ENCODE results near the gene CACNA2D2. TPM values are rescaled to one million over a fixed set of nuclear protein-coding genes. Genes with fewer than 3 reads are reported as not detected.

Gene CACNA2D2
- total RNA-seq, 1 experiment from 2014 or later, result 0.59 TPM

GRCh38 chr3:50369012-50369670 lies 134.3 kb downstream of the CACNA2D2 start:
- BruUV-seq (replicated peaks), result no TSS peak
- H3K9me3 ChIP-seq (ENCODE audit: control insufficient read depth, insufficient read depth, low read depth, low read length), result no peaks in the 10 kb centered on the region
- ATAC-seq, result no peak
- CTCF ChIA-PET, result interaction anchor here (0.6 kb wide), 1 partner anchor 66 kb away, joined by 4 read pairs; no protein-coding TSS in a partner anchor
- H3K4me1 ChIP-seq (ENCODE audit: control insufficient read depth, insufficient read depth, low read length), result no peaks in the 10 kb centered on the region; the same call in 1 of the 2 replicates
- H3K27me3 ChIP-seq (ENCODE audit: control insufficient read depth, insufficient read depth, low read length), result no peaks in the 10 kb centered on the region
- H3K4me3 ChIP-seq (ENCODE audit: low read depth in 2 of 2, low read length in 2 of 2), result no peak overlapping the region
- POLR2A ChIA-PET, result no interaction called here
- no peak for DNase-seq (ENCODE audit: low read depth, low spot score)
- intact Hi-C loops (cut with micrococcal nuclease; ENCODE audit: unreplicated experiment), result no loop called here
- TF ChIP-seq TCF7L2 (IDR thresholded peaks at IDR 0.05; ENCODE audit: low read depth, low read length) (no peak), CTCF (IDR thresholded peaks at IDR 0.05) (no peak), REST (IDR thresholded peaks at IDR 0.05; ENCODE audit: insufficient read depth in 1 of 2, low read depth in 2 of 2, low read length in 1 of 2) (no peak), SIN3A (IDR thresholded peaks at IDR 0.05; ENCODE audit: borderline replicate concordance, insufficient read depth, low read depth, low read length) (no peak), POLR2AphosphoS5 (IDR thresholded peaks at IDR 0.05; ENCODE audit: low read depth, low read length) (no peak)
- H3K27ac ChIP-seq (ENCODE audit: low read length), result no peak overlapping the region
- in situ Hi-C loops (cut with HindIII; ENCODE audit: low pct_unique_long_range_greater_than_20kb, low sequenced_read_pairs), result no loop called here
- no peaks in the 10 kb centered on the region for H3K36me3 ChIP-seq (ENCODE audit: control insufficient read depth, insufficient read depth, low read length)

DNA sequence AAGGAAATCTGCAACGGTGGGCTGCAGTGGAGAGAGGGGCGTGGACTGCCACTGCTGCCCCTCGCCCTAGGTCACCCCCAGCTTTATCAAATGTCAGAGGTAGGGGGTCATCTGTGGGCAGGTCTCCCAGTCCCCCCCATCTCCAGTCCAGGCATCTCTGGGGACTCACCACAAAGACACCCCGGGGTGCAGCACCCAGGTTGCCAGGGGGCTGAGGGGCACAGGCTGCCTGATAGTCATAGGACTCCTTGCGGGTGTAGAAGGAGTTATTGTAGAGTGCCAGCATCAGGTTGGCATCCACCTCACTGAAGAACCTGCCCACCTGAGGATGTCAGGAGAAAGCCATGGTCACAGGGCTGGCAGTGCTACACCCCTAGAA lies 137.6 kb downstream of the CACNA2D2 start:
- H3K4me3 ChIP-seq (ENCODE audit: low read depth in 2 of 2, low read length in 2 of 2), result peak overlapping the region in 1 of 2 experiments; percentile 58; a peak in 2 of 4 replicates
- H3K9me3 ChIP-seq (ENCODE audit: control insufficient read depth, insufficient read depth, low read depth, low read length), result no peaks in the 10 kb centered on the region
- ATAC-seq, result no peak
- H3K36me3 ChIP-seq (ENCODE audit: control insufficient read depth, insufficient read depth, low read length), result no peaks in the 10 kb centered on the region
- no TSS peak for BruUV-seq (replicated peaks)
- TF ChIP-seq TCF7L2 (IDR thresholded peaks at IDR 0.05; ENCODE audit: low read depth, low read length) (no peak), POLR2AphosphoS5 (IDR thresholded peaks at IDR 0.05; ENCODE audit: low read depth, low read length) (no peak), CTCF (IDR thresholded peaks at IDR 0.05) (no peak), REST (IDR thresholded peaks at IDR 0.05; ENCODE audit: insufficient read depth in 1 of 2, low read depth in 2 of 2, low read length in 1 of 2) (no peak), SIN3A (IDR thresholded peaks at IDR 0.05; ENCODE audit: borderline replicate concordance, insufficient read depth, low read depth, low read length) (no peak)
- POLR2A ChIA-PET, result no interaction called here
- intact Hi-C loops (cut with micrococcal nuclease; ENCODE audit: unreplicated experiment), result no loop called here
- H3K4me1 ChIP-seq (ENCODE audit: control insufficient read depth, insufficient read depth, low read length), result no peaks in the 10 kb centered on the region
- DNase-seq (ENCODE audit: low read depth, low spot score), result no peak
- CTCF ChIA-PET, result no interaction called here
- H3K27me3 ChIP-seq (ENCODE audit: control insufficient read depth, insufficient read depth, low read length), result no peaks in the 10 kb centered on the region
- H3K27ac ChIP-seq (ENCODE audit: low read length), result no peak overlapping the region
- in situ Hi-C loops (cut with HindIII; ENCODE audit: low pct_unique_long_range_greater_than_20kb, low sequenced_read_pairs), result no loop called here
